HG02588 (cell line): Measurements from ENCODE around the gene AKAP3.

Experiments
- ATAC-seq: cut with Tn5 transposase; IDR thresholded peaks from one replicate; pipeline ENCODE4 v1.9.1; 2021; ENCODE audit warnings: mild to moderate bottlenecking, moderate library complexity; ENCODE audit not compliant: unreplicated experiment

The AKAP3 gene

GRCh38 chr12:4648501-4649357, at the start of gene AKAP3, which contains the start of gene NDUFA9:
AKAP3 (minus strand) TSS chr12:4649051; CDS start chr12:4638196, 10,855 bp downstream.
NDUFA9 (plus strand) TSS chr12:4649114; CDS start chr12:4649127, 13 bp downstream.
- peak; percentile 81 for ATAC-seq

- ATAC-seq, result no peak
Observed at GRCh38 chr12:4690760-4691159, 41.9 kb upstream of the AKAP3 start.

GRCh38 chr12:4685317-4685716, 36.5 kb upstream of the AKAP3 start:
- no peak for ATAC-seq

- no peak for ATAC-seq
Observed at GRCh38 chr12:4681732-4682131, 32.9 kb upstream of the AKAP3 start.

GRCh38 chr12:4679711-4680110, 30.9 kb upstream of the AKAP3 start:
- no peak for ATAC-seq

GRCh38 chr12:4665236-4665635, 16.4 kb upstream of the AKAP3 start:
- no peak for ATAC-seq

GRCh38 chr12:4663971-4664505, 15.2 kb upstream of the AKAP3 start:
- ATAC-seq, result no peak

GRCh38 chr12:4653691-4654090, 4.8 kb upstream of the AKAP3 start:
- ATAC-seq, result no peak

GRCh38 chr12:4653257-4653656, 4.4 kb upstream of the AKAP3 start:
- no peak for ATAC-seq

GRCh38 chr12:4649358-4649661, 459 bp upstream of the AKAP3 start:
- no peak for ATAC-seq

GRCh38 chr12:4648104-4648500, 749 bp downstream of the AKAP3 start:
- ATAC-seq, result no peak

- ATAC-seq, result no peak
Observed at GRCh38 chr12:4645023-4645422, 3.8 kb downstream of the AKAP3 start.

- ATAC-seq, result no peak
Observed at GRCh38 chr12:4643747-4644146, 5.1 kb downstream of the AKAP3 start.

GRCh38 chr12:4630262-4630661, 18.6 kb downstream of the AKAP3 start:
- no peak for ATAC-seq

- ATAC-seq, result no peak
Observed at GRCh38 chr12:4628406-4628805, 20.4 kb downstream of the AKAP3 start.

- ATAC-seq, result no peak
Observed at GRCh38 chr12:4626543-4626942, 22.3 kb downstream of the AKAP3 start.

GRCh38 chr12:4621511-4621910, 27.3 kb downstream of the AKAP3 start:
- no peak for ATAC-seq

GRCh38 chr12:4615667-4616066, 33.2 kb downstream of the AKAP3 start:
- no peak for ATAC-seq

- no peak for ATAC-seq
Observed at GRCh38 chr12:4610481-4610880, 38.4 kb downstream of the AKAP3 start.

GRCh38 chr12:4609071-4609470, 39.8 kb downstream of the AKAP3 start:
- no peak for ATAC-seq

- ATAC-seq, result no peak
Observed at GRCh38 chr12:4607056-4607455, 41.8 kb downstream of the AKAP3 start.

- ATAC-seq, result peak; percentile 96
Observed at GRCh38 chr12:4604684-4605193, 44.1 kb downstream of the AKAP3 start.
